PC-9 (cell line): ENCODE measurements around the gene MPEG1. TPM values are rescaled to one million over a fixed set of nuclear protein-coding genes. Genes with fewer than 3 reads are reported as not detected.

Source experiments
- BruUV-seq: library from RNA; stranded (reverse); fragments of 400-500 nt; replicated peaks from 2 replicates; lab custom pipeline; 2021; lab: Mats Ljungman, UMichigan
- CTCF ChIA-PET: fragments of 300-600 bp; sonication (Branson Sonifier 250); formaldehyde crosslinking; loops from one replicate; lab custom pipeline; 2022; ENCODE audit warnings: antibody characterized with exemption; lab: Charles Lee
- POLR2A ChIA-PET: fragments of 300-600 bp; sonication (Branson Sonifier 250); formaldehyde crosslinking; loops from one replicate; lab custom pipeline; 2022; ENCODE audit warnings: antibody characterized with exemption; ENCODE audit not compliant: unreplicated experiment; lab: Charles Lee
- DNase-seq, 2 experiments: peaks; one replicate each; pipeline versions ENCODE4 v3.0.0 to v3.0.0-alpha.2; 2015 to 2022; ENCODE audit warnings: mixed read lengths in 1 of 2
- H2AFZ ChIP-seq: fragments of 200-600 bp; sonication (generic); 2 replicates; pipeline ENCODE4 v1.8.1; 2017; ENCODE audit warnings: antibody characterized with exemption
- H3F3A ChIP-seq: fragments of 200-600 bp; sonication (generic); 2 replicates; pipeline ENCODE4 v1.8.1; 2017; ENCODE audit warnings: antibody characterized with exemption, mild to moderate bottlenecking, low read depth; ENCODE audit not compliant: insufficient read depth
- H3K27ac ChIP-seq: fragments of 200-600 bp; sonication (generic); 2 replicates; pipeline ENCODE4 v1.6.1; 2016; ENCODE audit warnings: mixed run types
- H3K27me3 ChIP-seq: fragments of 200-600 bp; sonication (generic); 2 replicates; pipeline ENCODE4 v1.6.1; 2016; ENCODE audit warnings: low read depth, mixed run types; ENCODE audit not compliant: insufficient read depth
- H3K36me3 ChIP-seq: fragments of 200-600 bp; sonication (generic); 2 replicates; pipeline ENCODE4 v1.6.1; 2016; ENCODE audit warnings: low read depth, mixed run types
- H3K4me1 ChIP-seq: fragments of 200-600 bp; sonication (generic); replicated peaks from 2 replicates; pipeline ENCODE4 v1.6.1; 2016; ENCODE audit warnings: mixed run types; ENCODE audit not compliant: insufficient read depth
- H3K4me2 ChIP-seq: fragments of 200-600 bp; sonication (generic); 2 replicates; pipeline ENCODE4 v1.6.1; 2017; ENCODE audit warnings: mixed run types
- H3K4me3 ChIP-seq: fragments of 200-600 bp; sonication (generic); 2 replicates; pipeline ENCODE4 v1.6.1; 2016; ENCODE audit warnings: mixed run types
- H3K79me2 ChIP-seq: fragments of 200-600 bp; sonication (generic); 2 replicates; pipeline ENCODE4 v1.6.1; 2017; ENCODE audit warnings: low read depth, mixed run types
- H3K9me2 ChIP-seq: fragments of 200-600 bp; sonication (generic); 2 replicates; pipeline ENCODE4 v1.8.1; 2017; ENCODE audit warnings: mild to moderate bottlenecking; ENCODE audit not compliant: insufficient read depth
- H3K9me3 ChIP-seq: fragments of 200-600 bp; sonication (generic); 2 replicates; pipeline ENCODE4 v1.8.1; 2016; ENCODE audit warnings: low read depth; ENCODE audit not compliant: insufficient read depth
- H4K20me1 ChIP-seq: fragments of 200-600 bp; sonication (generic); 2 replicates; pipeline ENCODE4 v1.8.1; 2017; ENCODE audit not compliant: insufficient read depth
- EZH2 ChIP-seq: fragments of 200-600 bp; sonication (generic); IDR thresholded peaks from 2 replicates; pipeline ENCODE4 v1.8.0; 2017; ENCODE audit warnings: antibody characterized with exemption, low read depth
- intact Hi-C: fragments of 100-400 bp; cut with micrococcal nuclease; formaldehyde crosslinking; loops from one replicate; pipeline ENCODE4 v1.10.0; 2022; ENCODE audit not compliant: unreplicated experiment
- total RNA-seq: library from RNA; stranded (reverse); gene quantifications from 2 replicates; pipeline ENCODE4 v1.2.3, GENCODE V29; 2021
- TF ChIP-seq, protein P1 (sequence below): fragments of 200-600 bp; sonication (generic); conservative IDR thresholded peaks from 2 replicates; pipeline ENCODE4 v1.6.1; 2017; ENCODE audit warnings: mixed run types, antibody characterized with exemption, mild to moderate bottlenecking, moderate library complexity

MPEG1 gene
- total RNA-seq, 1 experiment from 2014 or later = not detected

DNA sequence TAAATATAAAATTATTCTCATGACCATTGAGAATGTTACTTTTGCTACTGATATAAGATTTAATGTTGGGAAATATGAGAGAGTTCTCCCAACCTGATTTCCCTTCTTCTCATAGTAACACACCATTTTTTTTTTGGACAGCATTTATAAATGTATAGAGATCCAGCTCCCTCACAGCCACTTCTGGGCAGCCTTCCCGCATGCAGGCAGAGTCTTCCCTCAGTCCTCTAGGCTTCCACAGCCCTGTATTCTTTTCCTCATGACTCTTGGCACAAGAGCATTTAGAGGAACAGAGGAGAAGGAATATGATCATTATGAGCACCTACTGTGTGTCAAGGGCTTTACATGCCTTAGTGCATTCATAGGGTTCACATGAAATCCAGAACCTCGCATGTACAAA lies 31.8 kb downstream of the MPEG1 start:
- TF ChIP-seq, protein P1, sequence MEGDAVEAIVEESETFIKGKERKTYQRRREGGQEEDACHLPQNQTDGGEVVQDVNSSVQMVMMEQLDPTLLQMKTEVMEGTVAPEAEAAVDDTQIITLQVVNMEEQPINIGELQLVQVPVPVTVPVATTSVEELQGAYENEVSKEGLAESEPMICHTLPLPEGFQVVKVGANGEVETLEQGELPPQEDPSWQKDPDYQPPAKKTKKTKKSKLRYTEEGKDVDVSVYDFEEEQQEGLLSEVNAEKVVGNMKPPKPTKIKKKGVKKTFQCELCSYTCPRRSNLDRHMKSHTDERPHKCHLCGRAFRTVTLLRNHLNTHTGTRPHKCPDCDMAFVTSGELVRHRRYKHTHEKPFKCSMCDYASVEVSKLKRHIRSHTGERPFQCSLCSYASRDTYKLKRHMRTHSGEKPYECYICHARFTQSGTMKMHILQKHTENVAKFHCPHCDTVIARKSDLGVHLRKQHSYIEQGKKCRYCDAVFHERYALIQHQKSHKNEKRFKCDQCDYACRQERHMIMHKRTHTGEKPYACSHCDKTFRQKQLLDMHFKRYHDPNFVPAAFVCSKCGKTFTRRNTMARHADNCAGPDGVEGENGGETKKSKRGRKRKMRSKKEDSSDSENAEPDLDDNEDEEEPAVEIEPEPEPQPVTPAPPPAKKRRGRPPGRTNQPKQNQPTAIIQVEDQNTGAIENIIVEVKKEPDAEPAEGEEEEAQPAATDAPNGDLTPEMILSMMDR = no peak
- TF ChIP-seq EZH2 = no peak
- Histone ChIP-seq H3K79me2 (peaks cover 98% of the 10 kb centered on the region), H3F3A (peaks cover 31% of the 10 kb centered on the region), H3K4me2 (no peak overlapping the region), H3K9me3 (peaks cover 9% of the 10 kb centered on the region; the same call in 1 of the 2 replicates), H3K27ac (no peak overlapping the region), H3K9me2 (no peaks in the 10 kb centered on the region), H3K27me3 (no peaks in the 10 kb centered on the region), H2AFZ (no peak overlapping the region), H4K20me1 (no peaks in the 10 kb centered on the region), H3K4me1 (peaks cover 45% of the 10 kb centered on the region), H3K4me3 (no peak overlapping the region), H3K36me3 (peaks cover 56% of the 10 kb centered on the region)
- no peak for DNase-seq
- POLR2A ChIA-PET = no interaction called here
- no TSS peak for BruUV-seq
- intact Hi-C loops = no loop called here
- CTCF ChIA-PET = interaction anchor here (1.6 kb wide), 1 partner anchor 9 kb away, joined by 8 read pairs; the partner anchor contains the start of gene DTX4

DNA sequence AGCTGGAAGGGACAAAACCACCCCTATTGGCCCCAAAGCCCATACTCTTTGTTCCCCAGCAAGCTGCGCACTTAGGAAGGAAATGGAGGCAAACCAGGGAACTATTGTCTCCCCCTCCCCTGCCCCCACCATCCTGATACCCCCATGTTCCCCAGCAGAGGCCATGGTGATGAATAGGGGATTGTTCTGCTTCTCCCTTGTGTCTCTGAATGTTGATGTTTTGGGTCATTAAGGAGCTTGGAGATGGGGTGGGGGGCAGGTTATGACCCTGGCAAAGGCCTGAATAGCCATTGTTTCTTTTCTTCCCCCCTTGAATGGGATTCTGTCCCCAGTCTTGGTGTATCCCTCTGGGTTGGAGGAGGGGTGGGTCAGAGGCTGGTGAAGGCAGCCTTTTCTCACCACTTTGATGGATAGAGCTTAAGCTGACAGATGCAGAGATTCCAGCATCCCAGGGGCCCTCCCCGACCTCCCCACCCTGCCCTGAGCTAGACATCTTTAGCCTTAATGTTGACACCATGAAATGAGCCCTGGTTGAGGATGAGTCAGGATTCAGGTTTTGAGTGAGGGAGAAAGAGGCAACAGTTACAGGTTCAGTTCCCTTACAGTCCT lies 32.5 kb downstream of the MPEG1 start:
- Histone ChIP-seq H3K27me3 (no peaks in the 10 kb centered on the region), H3K4me3 (no peak overlapping the region), H3F3A (peaks cover 31% of the 10 kb centered on the region), H4K20me1 (no peaks in the 10 kb centered on the region), H3K9me3 (peaks cover 9% of the 10 kb centered on the region; the same call in 1 of the 2 replicates), H3K36me3 (peaks cover 58% of the 10 kb centered on the region), H3K9me2 (no peaks in the 10 kb centered on the region), H3K4me2 (no peak overlapping the region), H3K27ac (no peak overlapping the region), H3K4me1 (peaks cover 45% of the 10 kb centered on the region), H2AFZ (no peak overlapping the region), H3K79me2 (peaks cover 100% of the 10 kb centered on the region)
- ChIA-PET POLR2A (no interaction called here), CTCF (interaction anchor here (0.6 kb wide), 1 partner anchor 22 kb away, joined by 4 read pairs; no protein-coding TSS in a partner anchor)
- no peak for DNase-seq
- BruUV-seq = no TSS peak
- intact Hi-C loops = no loop called here
- TF ChIP-seq EZH2 = no peak

DNA sequence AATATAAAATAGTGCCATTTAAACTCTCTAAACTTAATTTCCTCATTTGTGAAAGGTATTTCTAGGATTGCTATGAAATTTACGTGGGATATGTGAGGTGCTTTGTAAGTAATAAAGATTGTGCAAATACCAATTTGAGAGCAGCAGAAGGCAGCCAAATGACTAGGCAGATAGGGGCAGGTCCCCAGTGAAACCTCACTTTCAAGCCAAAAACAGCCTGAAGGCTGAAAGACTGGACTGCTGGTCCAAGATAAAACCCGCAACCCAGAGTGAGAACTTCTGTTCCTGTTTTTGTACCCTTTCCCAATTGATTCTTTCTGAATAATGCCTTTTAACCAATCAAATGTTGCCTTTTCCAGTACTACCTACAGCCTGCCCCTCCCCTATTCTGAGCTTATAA lies 33.6 kb downstream of the MPEG1 start:
- intact Hi-C loops = no loop called here
- Histone ChIP-seq H2AFZ (no peak overlapping the region), H3K4me3 (no peak overlapping the region), H4K20me1 (no peaks in the 10 kb centered on the region), H3K4me1 (peaks cover 43% of the 10 kb centered on the region), H3F3A (peaks cover 31% of the 10 kb centered on the region), H3K27ac (no peak overlapping the region), H3K4me2 (no peak overlapping the region), H3K27me3 (no peaks in the 10 kb centered on the region), H3K9me2 (no peaks in the 10 kb centered on the region), H3K79me2 (peaks cover 94% of the 10 kb centered on the region), H3K9me3 (peaks cover 9% of the 10 kb centered on the region; the same call in 1 of the 2 replicates), H3K36me3 (peaks cover 58% of the 10 kb centered on the region)
- DNase-seq = no peak
- no TSS peak for BruUV-seq
- ChIA-PET POLR2A (no interaction called here), CTCF (no interaction called here)
- TF ChIP-seq EZH2 = no peak
- TF ChIP-seq, protein P1 = no peak
